GM21619 (cell line): Measurements from ENCODE around the gene RXRA.

ENCODE experiments used
- ATAC-seq: cut with Tn5 transposase; IDR thresholded peaks from one replicate; pipeline ENCODE4 v1.9.1; 2021; ENCODE audit not compliant: unreplicated experiment

The RXRA gene

GRCh38 chr9:134443174-134444037 is 117.2 kb downstream of the RXRA start:
- ATAC-seq, result peak; percentile 80

DNA sequence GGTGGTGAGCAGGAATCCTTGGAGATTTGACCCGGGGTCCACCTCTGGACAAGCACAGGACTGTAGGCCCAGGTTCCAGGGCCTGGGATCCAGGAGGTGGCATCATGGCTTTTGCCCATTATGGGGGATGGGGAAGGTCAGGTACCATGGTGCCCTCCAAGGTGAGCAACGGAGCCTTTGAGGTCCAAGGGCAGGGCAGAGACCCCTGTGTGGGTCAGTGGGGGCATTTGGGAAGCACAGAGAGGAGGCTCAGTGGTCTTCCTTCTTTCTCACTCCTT is 117.7 kb downstream of the RXRA start:
- no peak for ATAC-seq

GRCh38 chr9:134445000-134445399 is 118.7 kb downstream of the RXRA start:
- ATAC-seq, result no peak

DNA sequence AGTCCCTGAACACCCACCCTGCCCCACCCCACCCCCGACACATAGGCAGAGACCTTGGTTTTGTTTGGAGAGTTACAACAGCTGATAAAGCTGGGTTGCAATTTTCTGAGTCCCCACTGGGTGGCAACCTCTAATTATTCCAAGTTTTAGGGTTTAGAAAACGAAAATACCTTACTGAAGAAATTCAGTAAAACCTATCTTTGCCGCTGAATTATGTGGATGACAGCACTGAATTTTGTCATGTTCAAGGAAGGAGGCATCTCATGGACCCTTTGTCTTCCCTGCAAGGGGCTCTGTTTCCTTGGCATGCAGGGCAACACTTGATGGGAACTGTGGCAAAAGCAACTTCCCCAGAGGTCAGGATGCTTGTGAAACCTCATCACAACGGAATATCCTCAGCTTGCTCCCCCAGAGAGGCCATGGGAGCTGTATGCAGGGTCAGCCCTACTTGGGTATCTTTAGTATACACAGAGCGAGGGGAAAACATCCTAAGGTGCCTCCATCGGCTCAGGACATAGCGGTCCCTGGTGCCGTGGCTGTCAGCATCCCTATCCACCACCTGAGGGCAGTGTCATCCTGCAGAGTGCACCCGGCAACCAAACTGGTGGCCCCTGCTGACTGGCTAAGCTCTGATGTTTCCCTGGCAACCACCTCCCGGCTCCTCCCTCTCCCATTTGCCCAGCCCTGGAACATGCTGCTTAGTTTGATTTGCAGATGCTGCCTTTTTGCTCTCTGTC is 123.1 kb downstream of the RXRA start:
- peak; percentile 88 for ATAC-seq

DNA sequence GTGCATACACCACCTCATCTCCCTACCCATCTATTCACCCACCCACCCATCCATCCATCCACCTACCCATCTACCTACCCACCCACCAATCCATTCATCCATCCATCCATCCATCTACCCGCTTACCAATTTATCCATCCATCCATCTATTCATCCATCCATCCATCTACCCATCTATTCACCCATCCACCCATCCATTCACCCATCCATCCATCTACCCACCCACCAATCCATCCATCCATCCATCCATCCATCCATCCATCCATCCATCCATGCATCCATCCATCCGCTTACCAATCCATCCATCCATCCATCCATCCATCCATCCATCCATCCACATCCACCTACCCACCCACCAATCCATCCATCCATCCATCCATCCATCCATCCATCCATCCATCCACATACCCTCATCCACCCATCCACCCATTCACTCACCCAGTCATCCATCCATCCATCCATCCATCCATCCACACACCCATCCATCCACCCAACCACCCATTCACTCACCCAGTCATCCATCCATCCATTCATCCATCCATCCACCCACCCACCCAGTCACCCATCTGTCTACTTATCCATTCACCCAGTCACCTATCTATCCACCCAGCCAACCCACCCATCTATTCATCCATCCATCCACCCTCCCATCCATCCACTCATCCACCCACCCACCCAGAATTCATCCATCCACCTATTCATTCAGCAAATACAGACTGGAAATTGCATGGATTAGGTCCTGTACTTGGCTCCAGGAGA is 125.6 kb downstream of the RXRA start:
- ATAC-seq, result no peak

DNA sequence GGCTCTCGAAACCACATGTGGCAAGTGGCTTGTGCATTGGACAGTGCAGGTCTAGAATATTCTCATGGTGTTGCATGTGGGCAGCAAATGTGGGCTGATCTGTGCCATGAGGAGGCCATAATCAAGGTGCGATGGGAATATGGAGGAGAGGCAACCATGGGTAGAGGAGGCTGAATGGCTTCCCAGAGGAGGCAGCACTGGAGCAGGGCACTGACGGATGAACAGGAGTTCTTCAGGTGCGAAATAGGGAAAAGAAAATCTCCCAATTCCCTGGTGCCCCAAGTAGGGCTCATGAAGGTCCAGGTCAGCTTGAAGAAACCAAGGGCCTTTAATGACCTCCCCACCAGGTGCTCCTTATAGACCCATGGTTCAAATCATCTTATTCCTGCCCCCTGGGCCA is 126.5 kb downstream of the RXRA start:
- no peak for ATAC-seq

DNA sequence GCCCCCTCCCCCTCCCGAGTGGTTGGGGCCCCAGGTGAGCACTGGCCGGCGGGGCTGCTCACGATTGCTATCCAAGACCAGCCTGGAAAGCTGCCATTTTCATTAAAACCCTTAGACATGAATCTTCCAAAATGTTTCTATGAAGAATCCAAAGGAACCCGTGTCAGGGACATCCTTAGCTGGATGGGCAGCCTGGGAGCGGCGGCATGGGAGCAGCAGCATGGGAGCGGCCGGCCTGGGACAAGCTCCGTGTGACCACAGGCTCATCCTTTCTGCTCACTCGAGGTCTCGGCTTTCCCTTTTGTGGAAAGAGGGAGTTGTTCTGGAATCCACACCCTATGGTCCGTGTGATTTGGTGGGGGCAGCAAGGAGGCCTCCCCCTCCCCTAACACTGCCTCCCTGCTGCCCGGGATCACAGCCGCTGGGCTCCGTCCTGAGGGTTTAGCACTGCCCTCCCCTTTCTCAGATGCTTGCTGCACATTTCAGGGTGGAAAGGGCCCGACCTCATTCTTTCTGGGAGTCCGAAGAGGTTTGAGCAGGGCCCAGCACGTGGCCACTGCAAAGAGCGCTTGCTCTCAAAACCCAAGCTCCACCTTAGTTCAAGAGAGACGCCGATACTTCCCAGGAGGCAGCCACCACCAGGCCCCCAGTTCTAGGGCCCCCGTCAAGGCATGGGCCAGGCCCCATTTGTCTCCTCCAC is 127.7 kb downstream of the RXRA start:
- ATAC-seq, result no peak

DNA sequence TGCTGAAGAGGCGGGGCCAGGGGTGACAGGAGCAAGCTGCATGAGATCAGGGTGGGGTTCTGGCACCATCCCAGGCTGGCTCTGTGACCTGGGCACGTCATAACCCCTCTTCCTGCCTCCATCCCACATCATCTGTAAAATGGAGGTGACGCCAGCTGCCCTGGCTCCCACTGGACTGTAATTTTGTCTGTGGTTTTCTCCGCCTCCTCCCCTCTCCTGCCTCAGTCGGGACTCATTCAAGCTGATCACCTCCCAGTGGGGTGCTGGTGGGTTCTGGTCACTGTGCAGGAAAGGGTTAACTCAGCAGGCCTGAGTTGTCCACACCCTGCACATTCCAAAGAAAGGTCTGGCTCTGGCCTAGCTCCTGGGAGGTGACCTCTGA is 128.2 kb downstream of the RXRA start:
- ATAC-seq, result no peak

- no peak for ATAC-seq
Observed at GRCh38 chr9:134455021-134455471, 128.8 kb downstream of the RXRA start.

- no peak for ATAC-seq
Observed at GRCh38 chr9:134455537-134455933, 129.3 kb downstream of the RXRA start.

DNA sequence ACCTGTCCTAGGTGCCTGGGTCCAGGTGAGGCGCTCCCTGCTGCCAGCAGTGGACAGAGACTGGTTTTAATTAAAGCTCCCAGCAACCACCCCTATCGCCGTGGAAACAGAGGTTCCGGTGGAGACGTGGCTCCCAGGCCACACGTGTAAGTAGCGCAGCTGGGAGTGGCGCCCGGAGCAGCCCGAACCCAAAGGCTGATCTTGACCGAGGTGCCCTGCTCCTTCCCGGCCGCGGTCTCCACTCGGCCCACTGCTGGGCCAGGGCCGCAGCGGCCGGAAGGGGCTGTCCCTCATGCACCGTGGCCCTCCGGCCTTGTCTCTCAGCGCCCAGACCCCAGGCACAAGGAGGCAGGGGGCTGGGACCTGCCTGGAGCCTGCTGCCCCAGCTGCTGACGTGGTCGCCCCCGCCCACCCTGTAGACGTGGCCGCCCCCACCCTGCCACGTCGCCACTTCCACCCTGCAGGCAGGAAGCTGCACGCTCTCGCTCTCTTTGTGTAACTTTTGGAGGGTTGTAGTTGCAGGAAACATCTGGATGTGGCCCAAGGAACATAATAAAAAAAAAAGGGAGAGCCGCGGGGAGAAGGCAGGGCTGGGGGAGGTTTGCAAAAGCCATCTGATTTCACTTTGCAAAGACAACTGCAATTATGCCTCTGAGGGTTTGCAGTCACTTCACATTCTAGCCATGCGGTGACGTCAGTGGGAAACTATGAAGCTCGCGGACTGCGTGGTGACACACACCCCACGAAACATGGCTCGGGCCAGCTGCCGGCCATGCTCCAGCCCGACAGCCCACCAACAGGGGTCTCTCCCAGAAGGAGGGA is 129.9 kb downstream of the RXRA start:
- no peak for ATAC-seq

GRCh38 chr9:134456756-134457305 is 130.6 kb downstream of the RXRA start:
- no peak for ATAC-seq

- ATAC-seq, result no peak
Observed at GRCh38 chr9:134457321-134458206, 131.3 kb downstream of the RXRA start.

GRCh38 chr9:134458207-134459108 is 132.2 kb downstream of the RXRA start:
- no peak for ATAC-seq

DNA sequence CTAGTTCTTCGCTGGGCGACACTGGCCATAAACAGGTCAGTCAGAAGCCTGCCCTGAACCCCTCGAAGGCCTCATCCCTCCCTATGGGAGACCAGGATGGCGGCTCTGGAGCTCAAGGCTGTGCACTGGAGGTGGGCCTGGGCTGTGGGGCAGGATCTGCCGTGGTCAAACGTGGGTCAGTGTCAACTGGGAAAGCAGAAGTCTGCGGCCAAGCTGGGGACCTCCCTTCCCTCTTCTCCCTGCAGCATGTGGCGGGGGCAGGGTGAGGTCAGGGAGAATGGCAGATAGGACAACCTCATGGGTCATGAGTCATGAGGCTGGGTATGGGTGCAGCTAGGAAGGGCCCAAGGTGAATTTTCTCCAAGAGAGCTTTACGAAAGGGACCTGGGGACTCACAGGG is 132.9 kb downstream of the RXRA start:
- ATAC-seq, result no peak

GRCh38 chr9:134459573-134459972 is 133.3 kb downstream of the RXRA start:
- ATAC-seq, result no peak

DNA sequence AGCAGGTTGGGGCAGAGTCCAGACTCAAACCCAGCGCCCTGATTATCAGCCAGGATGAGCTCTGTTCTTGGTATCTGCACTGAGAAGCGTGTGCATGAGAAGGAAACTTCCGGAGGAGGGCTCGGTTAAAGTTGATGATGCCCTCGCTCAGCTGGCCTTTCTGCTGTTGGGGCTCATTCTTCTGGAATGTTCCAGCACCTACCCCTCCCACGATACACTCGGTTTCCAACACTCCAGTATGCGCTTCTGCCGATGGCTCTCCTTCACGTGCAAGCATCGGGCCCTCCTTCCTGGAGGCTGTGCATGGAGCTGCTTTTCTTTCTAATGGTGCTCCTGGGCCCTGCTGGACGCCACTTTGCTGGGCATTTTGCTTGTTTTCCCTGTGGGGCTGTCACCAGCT is 134.0 kb downstream of the RXRA start:
- no peak for ATAC-seq

DNA sequence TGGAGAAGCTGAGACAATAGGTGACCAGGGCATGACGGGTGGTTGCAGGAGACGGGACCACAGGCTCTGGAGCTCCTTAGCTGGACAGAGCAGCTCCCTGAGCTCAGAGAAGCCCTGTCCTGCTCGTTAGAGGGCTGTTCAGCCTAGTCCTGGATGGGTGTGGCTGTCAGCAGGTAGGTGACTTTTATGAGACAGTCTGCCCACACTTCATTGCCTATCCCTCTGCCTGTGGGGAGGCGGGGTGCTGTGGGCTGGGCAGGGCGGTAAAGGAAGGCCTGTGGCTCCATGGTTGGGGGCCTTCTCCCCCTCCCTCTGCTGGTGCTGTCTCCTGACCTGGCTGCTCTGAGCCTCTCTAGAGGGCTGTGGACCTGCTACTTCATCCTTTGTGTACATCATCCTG is 134.6 kb downstream of the RXRA start:
- ATAC-seq, result no peak
